HEK293T (cell line): Measurements from ENCODE around the gene DIAPH1.

Experiments
- CTCF ChIA-PET: fragments of 350-600 bp; formaldehyde crosslinking; extraction: SDS; loops from one replicate; lab custom pipeline; 2021; ENCODE audit warnings: antibody characterized with exemption, inconsistent platforms; lab: Yijun Ruan, JAX
- POLR2A ChIA-PET: fragments of 350-600 bp; formaldehyde crosslinking; extraction: SDS; loops from one replicate; lab custom pipeline; 2020; ENCODE audit warnings: antibody characterized with exemption, inconsistent platforms; lab: Yijun Ruan, JAX
- DNase-seq: peaks from one replicate; pipeline ENCODE4 v3.0.0; 2012; ENCODE audit warnings: mixed read lengths; ENCODE audit errors: extremely low spot score
- ARNT ChIP-seq: fragments of 450-650 bp; IDR thresholded peaks from 2 replicates; pipeline ENCODE4 v1.6.1; 2017; ENCODE audit warnings: mild to moderate bottlenecking
- BHLHE40 ChIP-seq: fragments of 450-650 bp; IDR thresholded peaks from 2 replicates; pipeline ENCODE4 v1.6.1; 2016; ENCODE audit warnings: mild to moderate bottlenecking, moderate library complexity, borderline replicate concordance
- CTBP1 ChIP-seq: fragments of 450-650 bp; IDR thresholded peaks from 2 replicates; pipeline ENCODE4 v1.6.1; 2016; ENCODE audit warnings: borderline replicate concordance
- ELF4 ChIP-seq: fragments of 450-650 bp; IDR thresholded peaks from 2 replicates; pipeline ENCODE4 v1.6.1; 2017; ENCODE audit warnings: antibody characterized with exemption
- FOXA1 ChIP-seq: fragments of 450-650 bp; IDR thresholded peaks from 2 replicates; pipeline ENCODE4 v1.6.1; 2016; ENCODE audit warnings: mild to moderate bottlenecking
- FOXK2 ChIP-seq: fragments of 450-650 bp; IDR thresholded peaks from 2 replicates; pipeline ENCODE4 v1.6.1; 2016; ENCODE audit warnings: mild to moderate bottlenecking
- FOXM1 ChIP-seq: fragments of 450-650 bp; IDR thresholded peaks from 2 replicates; pipeline ENCODE4 v1.6.1; 2017; ENCODE audit warnings: mild to moderate bottlenecking, borderline replicate concordance
- HDGF ChIP-seq: fragments of 450-650 bp; IDR thresholded peaks from 2 replicates; pipeline ENCODE4 v1.6.1; 2017; ENCODE audit warnings: antibody characterized with exemption, borderline replicate concordance
- L3MBTL2 ChIP-seq: fragments of 450-650 bp; conservative IDR thresholded peaks from 2 replicates; pipeline ENCODE4 v1.6.1; 2016; ENCODE audit warnings: mild to moderate bottlenecking
- LEF1 ChIP-seq: fragments of 450-650 bp; IDR thresholded peaks from 2 replicates; pipeline ENCODE4 v1.6.1; 2017; ENCODE audit warnings: mild to moderate bottlenecking, borderline replicate concordance
- NFRKB ChIP-seq: fragments of 450-650 bp; IDR thresholded peaks from 2 replicates; pipeline ENCODE4 v1.6.1; 2016; ENCODE audit warnings: mild to moderate bottlenecking, moderate library complexity
- SP1 ChIP-seq: fragments of 450-650 bp; IDR thresholded peaks from 2 replicates; pipeline ENCODE4 v1.6.1; 2017
- SUZ12 ChIP-seq: fragments of 450-650 bp; IDR thresholded peaks from 2 replicates; pipeline ENCODE4 v1.6.1; 2016; ENCODE audit warnings: mild to moderate bottlenecking
- TARDBP ChIP-seq: fragments of 450-650 bp; IDR thresholded peaks from 2 replicates; pipeline ENCODE4 v1.6.1; 2016
- ZNF384 ChIP-seq: fragments of 450-650 bp; IDR thresholded peaks from 2 replicates; pipeline ENCODE4 v1.6.1; 2016
- TF ChIP-seq, protein P1 (sequence below): fragments of 450-650 bp; IDR thresholded peaks from 2 replicates; pipeline ENCODE4 v1.6.1; 2016

DIAPH1 gene

GRCh38 chr5:141485321-141486055 is 133.3 kb downstream of the DIAPH1 start:
- DNase-seq = no peak
- CTCF ChIA-PET = no interaction called here
- POLR2A ChIA-PET = no interaction called here
- TF ChIP-seq ARNT = no peak
- no peak for TF ChIP-seq FOXK2
- no peak for TF ChIP-seq NFRKB
- no peak for TF ChIP-seq ELF4
- TF ChIP-seq, protein P1, sequence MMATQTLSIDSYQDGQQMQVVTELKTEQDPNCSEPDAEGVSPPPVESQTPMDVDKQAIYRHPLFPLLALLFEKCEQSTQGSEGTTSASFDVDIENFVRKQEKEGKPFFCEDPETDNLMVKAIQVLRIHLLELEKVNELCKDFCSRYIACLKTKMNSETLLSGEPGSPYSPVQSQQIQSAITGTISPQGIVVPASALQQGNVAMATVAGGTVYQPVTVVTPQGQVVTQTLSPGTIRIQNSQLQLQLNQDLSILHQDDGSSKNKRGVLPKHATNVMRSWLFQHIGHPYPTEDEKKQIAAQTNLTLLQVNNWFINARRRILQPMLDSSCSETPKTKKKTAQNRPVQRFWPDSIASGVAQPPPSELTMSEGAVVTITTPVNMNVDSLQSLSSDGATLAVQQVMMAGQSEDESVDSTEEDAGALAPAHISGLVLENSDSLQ = no peak
- TF ChIP-seq SUZ12 = no peak
- no peak for TF ChIP-seq CTBP1
- no peak for TF ChIP-seq L3MBTL2
- no peak for TF ChIP-seq SP1
- no peak for TF ChIP-seq BHLHE40
- TF ChIP-seq HDGF = no peak
- no peak for TF ChIP-seq FOXA1
- TF ChIP-seq ZNF384 = no peak
- TF ChIP-seq TARDBP = no peak
- TF ChIP-seq LEF1 = no peak
- no peak for TF ChIP-seq FOXM1

DNA sequence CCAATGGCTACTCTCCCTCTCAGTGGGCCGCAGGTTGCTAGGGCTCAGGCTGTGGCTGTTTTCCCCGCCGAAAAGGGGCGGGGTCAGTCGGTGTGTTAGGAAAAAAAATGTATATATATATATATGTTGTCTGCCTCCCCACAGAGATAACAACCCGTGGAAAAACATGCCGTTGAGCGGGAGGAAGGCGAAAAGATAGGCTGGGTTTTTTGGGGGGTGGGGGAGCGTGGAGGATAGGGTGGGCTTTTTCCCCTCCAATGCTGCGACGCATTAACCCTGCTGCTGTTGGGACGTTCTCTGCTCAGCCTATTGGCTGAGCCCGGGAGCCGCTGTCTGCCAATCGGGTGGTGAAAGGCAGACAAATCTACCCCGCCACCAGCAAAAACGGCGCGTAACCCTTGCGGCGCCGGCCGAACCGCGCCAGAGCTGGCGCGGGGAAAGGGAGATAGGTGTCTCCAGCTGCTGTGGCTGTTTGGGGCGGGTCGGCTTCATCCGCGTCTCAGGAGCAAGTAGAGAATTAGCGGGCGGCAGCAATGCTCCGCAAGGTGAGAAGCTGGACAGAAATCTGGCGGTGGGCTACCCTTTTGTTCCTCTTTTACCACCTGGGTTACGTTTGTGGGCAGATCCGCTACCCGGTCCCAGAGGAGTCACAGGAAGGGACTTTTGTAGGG is 134.0 kb downstream of the DIAPH1 start, which contains the start of gene PCDHGC4:
PCDHGC4 (plus strand) TSS at position 390 of the 671 bp plus-strand sequence; CDS start at position 534, 144 bp downstream.
- POLR2A ChIA-PET = no interaction called here
- DNase-seq = peak; percentile 77
- TF ChIP-seq L3MBTL2 (peak; percentile 45), BHLHE40 (no peak)
- CTCF ChIA-PET = interaction anchor here (0.6 kb wide), 1 partner anchor 30 kb away, joined by 3 read pairs; no protein-coding TSS in a partner anchor

- ChIA-PET POLR2A (interaction anchor here (1.2 kb wide), 1 partner anchor 9 kb away, joined by 3 read pairs; no protein-coding TSS in a partner anchor), CTCF (interaction anchor here (0.6 to 1.1 kb wide), 2 partner anchors 28 to 30 kb away, joined by 3 to 5 read pairs; no protein-coding TSS in a partner anchor)
- no peak for TF ChIP-seq ELF4
- no peak for TF ChIP-seq HDGF
- TF ChIP-seq ARNT = no peak
- TF ChIP-seq CTBP1 = no peak
- no peak for TF ChIP-seq LEF1
- TF ChIP-seq FOXM1 = no peak
- no peak for TF ChIP-seq NFRKB
- TF ChIP-seq FOXA1 = no peak
- no peak for TF ChIP-seq FOXK2
- TF ChIP-seq BHLHE40 = no peak
- TF ChIP-seq L3MBTL2 = no peak
- no peak for TF ChIP-seq SP1
- no peak for TF ChIP-seq TARDBP
- TF ChIP-seq, protein P1 = no peak
- TF ChIP-seq SUZ12 = no peak
- no peak for TF ChIP-seq ZNF384
- no peak for DNase-seq
These were observed 134.5 kb downstream of the DIAPH1 start for GRCh38 chr5:141484310-141484640.

DNA sequence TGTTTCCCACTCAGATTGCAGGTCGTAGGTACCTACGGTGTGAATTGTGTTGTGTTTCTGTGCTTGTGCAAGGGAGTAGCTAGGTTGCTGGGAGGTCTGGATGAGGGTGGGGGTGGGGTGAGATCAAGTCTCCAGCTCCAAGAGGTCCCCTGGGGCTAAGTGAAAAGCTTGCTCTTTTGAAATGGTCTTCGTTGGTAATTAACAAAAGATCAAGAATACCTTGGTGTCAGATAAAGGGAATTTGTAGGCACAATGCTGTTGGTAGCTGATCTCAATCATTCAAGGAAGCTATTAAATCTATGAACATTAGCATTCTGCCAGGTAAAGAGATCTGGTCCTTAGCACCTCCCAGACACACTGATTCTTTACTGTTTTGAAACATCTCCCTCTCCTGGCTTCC is 134.9 kb downstream of the DIAPH1 start:
- ChIA-PET CTCF (interaction anchor here (0.6 to 1.1 kb wide), 3 partner anchors 13 to 31 kb away, joined by 3 to 5 read pairs (median 4); no protein-coding TSS in a partner anchor), POLR2A (interaction anchor here (1.2 kb wide), 1 partner anchor 8 kb away, joined by 3 read pairs; no protein-coding TSS in a partner anchor)

DNA sequence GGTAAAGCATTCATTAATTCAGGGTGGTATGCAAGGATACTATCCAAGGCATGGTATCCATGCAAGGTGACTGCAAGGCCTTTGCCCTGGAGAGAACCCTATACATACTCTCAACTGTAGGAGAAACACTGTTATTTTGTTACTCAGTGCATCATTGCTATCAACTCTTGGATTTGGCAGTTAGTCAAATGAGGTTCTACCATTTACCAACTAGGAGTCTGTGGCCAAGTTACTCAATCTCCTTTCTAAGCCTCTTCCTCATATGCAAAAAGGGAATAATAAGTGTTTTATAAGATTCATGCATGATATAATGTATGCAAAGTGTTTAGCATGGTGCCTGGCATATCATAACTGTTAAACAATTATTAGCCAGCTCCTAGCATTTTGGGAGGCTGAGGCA is 139.0 kb downstream of the DIAPH1 start:
- CTCF ChIA-PET = interaction anchor here (1.2 kb wide), 1 partner anchor 9 kb away, joined by 6 read pairs; no protein-coding TSS in a partner anchor
- POLR2A ChIA-PET = no interaction called here

More for the DNA sequence above, 134.9 kb downstream of the DIAPH1 start:
- no peak for TF ChIP-seq HDGF
- TF ChIP-seq FOXM1 = no peak
- no peak for TF ChIP-seq ARNT
- no peak for TF ChIP-seq CTBP1
- TF ChIP-seq ELF4 = no peak
- TF ChIP-seq FOXK2 = no peak
- no peak for TF ChIP-seq LEF1
- TF ChIP-seq BHLHE40 = no peak
- no peak for TF ChIP-seq SUZ12
- no peak for TF ChIP-seq FOXA1
- no peak for TF ChIP-seq TARDBP
- TF ChIP-seq SP1 = no peak
- no peak for TF ChIP-seq ZNF384
- TF ChIP-seq, protein P1 = no peak
- TF ChIP-seq L3MBTL2 = no peak
- TF ChIP-seq NFRKB = no peak
- DNase-seq = no peak

More for the DNA sequence above, 139.0 kb downstream of the DIAPH1 start:
- no peak for DNase-seq
- TF ChIP-seq SUZ12 (no peak), BHLHE40 (no peak), ZNF384 (no peak), SP1 (no peak), LEF1 (no peak), FOXK2 (no peak), HDGF (no peak), ARNT (no peak), NFRKB (no peak), CTBP1 (no peak), L3MBTL2 (no peak)
- TF ChIP-seq, protein P1 = no peak
